Stimulated activated CD4-positive, alpha-beta T cell treated with anti-CD3 and anti-CD28 coated beads, Interleukin-15, amount 100 ng/mL, for 1 hour (primary cell): ENCODE results near the gene MSI1.

Experiments
- DNase-seq, 2 donors: peaks; one replicate each; pipeline ENCODE4 v3.0.0-alpha.2; 2020; ENCODE audit warnings: low read depth in 1 of 2, low spot score in 1 of 2

MSI1 gene

GRCh38 chr12:120368789-120369602, at the start of gene MSI1:
MSI1 (minus strand) TSS chr12:120369164; CDS start chr12:120369091, 73 bp downstream.
- DNase-seq, result no peak

DNA sequence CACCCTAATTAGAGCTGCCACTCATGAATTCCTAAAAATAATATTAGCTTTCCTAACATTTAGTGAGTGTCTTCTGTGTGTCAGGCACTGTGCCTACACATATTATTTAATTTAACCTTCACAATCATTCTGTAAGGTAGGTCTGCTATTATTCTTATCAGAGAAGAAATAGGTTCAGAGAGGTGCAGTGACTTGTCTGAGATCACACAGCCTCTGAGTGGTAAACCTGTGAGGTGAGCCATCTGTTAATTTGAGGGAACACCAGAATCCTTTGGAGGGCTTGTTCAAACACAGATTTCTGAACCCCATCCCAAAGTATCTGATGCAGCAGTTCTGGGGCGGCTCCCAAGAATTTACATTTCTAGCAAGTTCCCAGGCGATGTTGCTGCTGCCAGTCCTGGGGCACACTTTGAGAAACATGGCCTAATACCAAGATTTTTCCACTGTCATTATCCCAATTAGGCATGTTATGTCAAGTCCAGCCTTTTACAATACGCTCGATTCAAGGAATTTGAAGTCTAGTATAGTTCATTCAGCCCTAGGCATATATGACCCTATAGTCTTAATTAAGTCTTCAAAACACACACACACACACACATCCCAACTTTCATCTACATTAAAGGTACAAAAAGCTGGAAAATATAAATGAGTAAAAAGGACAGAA, 49.1 kb upstream of the MSI1 start:
- DNase-seq, result no peak

DNA sequence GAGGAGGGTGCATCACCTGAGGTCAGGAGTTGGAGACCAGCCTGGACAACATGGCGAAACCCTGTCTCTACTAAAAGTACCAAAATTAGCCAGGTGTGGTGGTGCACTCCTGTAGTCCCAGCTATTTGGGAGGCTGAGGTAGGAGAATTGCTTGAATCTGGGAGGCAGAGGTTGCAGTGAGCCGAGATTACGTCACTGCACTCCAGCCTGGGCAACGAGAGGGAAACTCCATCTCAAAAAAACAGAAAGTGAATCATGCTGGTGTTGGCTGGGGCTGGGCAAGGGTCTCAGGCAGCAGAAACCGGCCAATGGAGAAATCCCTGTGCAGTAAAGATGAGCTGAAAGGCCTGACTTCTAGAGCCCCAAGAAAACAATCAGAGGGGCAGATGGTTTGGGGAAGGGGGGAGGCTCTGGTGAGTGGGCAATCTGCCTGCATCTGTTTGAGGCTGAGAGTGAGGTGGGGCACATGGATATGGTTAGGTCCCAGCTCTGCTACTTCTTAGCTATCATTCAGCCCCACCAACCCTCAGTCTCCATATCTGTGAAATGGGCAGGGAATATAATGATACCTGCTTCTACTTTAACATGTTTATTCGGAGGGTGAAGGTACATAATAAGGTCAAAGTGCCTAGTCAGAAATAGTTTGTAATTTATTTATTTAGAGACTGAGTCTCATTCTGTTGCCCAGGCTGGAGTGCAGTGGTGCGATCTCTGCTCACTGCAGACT, 47.7 kb upstream of the MSI1 start:
- DNase-seq, result no peak

GRCh38 chr12:120413901-120414695, 45.1 kb upstream of the MSI1 start:
- DNase-seq, result no peak

- no peak for DNase-seq
These were observed 43.5 kb upstream of the MSI1 start for GRCh38 chr12:120412421-120412820.

DNA sequence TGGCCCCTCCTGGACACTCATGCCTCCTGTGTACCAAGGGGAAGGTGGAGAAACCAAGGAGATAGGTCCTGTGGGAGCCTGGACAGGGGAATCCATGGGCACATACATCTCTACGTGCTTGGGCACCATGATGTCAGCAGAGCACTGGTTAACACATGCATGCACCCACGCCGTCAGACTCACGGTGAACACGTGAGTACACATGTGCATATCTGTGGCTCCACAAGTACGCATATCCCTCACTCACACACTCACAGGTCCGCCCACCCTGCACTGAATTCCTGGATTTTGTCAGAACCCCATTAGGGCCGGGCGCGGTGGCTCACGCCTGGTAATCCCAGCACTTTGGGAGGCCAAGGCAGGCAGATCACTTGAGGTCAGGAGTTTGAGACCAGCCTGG, 39.8 kb upstream of the MSI1 start:
- no peak for DNase-seq

DNA sequence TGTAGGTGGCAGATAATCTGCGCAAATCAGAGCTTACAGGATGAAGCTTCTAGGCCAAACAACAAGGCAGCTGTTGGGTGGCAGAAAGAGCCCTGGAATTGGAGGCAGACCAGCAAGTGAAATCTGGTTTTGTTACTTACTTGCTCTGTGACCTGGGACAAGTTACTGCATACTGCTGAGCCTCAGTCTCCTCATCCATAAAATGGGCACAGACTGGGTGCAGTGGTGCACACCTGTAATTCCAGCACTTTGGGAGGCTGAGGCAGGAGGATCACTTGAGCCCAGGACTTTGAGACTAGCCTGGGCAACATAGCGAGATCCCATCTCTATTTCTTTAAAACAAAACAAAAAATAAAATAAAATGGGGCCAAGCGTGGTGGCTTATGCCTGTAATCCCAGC, 37.6 kb upstream of the MSI1 start:
- DNase-seq, result no peak

DNA sequence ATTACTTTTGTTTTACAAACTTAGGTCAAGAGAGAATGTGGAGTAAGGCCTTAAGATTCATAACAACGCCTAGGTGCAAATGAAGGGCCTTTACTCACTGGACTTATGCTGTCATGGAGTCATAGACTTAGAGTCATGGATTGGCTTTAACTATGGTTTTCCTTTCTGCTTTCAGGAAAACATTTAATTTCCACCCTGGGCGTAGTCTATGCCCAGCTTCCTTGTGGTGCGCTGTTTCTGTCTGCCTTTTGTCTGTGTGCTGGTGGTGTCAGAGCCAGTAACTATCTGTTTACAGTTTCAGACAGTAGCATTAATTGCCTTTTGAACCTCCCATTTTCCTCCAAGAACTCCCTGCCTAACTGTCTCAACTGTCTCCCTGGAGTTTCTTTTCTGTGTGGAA, 37.1 kb upstream of the MSI1 start:
- no peak for DNase-seq

DNA sequence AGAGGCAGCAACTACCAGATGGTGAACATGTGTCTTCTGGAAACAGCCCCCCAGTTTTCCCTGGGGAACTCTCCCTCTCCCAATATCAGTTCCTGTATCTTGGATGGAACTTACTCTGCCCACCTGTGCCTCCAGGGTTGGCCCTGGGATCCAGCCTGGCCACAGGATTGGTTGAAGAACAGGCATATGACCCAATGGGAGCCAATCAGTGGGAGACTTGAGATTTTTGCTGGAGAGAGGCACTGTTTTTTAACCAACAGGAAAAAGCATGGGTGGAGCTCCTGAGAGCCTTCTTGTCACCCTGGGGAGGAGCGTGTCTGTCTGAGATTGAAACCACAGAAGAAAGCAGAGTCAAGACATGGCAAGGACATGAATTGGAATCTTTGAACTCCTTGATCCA, 35.3 kb upstream of the MSI1 start:
- no peak for DNase-seq

- no peak for DNase-seq
These were observed 34.9 kb upstream of the MSI1 start for GRCh38 chr12:120403869-120404268.

GRCh38 chr12:120402217-120402616, 33.3 kb upstream of the MSI1 start:
- DNase-seq, result no peak

DNA sequence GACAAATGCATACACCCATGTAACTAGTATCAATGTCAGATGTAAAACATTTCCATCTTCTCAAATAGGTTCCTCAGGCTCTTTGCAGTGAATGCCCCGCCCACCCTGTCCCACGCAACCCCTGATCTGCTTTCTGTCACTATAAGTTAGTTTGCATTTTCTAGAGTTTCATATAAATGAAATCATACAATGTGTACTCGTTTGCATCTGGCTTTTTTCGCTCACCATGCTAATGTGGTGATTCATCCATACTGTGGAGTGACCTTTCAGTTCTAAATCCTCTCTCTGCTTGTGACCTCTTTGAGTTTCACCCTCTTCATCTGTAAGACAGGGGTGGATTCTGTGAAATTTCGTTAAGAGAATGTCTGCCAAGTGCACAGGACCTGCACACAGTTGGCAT, 30.6 kb upstream of the MSI1 start:
- no peak for DNase-seq

DNA sequence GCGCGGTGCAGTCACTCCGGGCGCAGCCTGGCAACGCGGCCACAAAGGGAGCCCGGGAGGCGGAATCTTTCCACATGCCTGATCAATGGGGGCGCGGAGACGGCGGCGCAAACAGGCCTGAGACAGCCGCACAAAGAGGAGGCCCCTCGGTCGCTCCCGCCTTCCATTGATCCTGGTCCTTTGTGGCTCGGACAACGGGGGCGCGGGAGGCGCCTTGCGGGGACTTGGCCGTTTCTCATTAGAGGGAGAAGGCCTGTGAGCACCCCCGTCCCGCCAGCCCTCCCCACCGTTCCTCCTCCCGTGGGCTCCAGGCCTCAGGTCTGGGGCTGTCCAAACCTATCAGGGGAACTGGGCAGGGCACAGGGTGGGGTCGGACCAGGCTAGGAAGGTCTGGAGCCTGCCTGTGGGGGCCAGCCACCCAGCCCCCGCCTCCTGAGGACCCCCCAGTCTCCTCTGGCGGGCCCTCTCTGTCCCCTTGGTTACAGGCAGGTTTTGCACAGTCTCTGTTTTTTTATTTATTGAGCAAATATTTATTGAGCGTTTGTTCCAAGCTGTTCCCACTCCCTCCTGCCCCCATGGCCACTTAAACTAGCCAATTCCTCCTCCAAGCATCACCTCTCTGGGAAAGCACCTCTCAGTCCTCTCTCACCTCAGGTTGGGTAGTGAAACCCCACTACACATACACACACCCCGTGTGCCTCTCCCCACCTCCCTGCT, 29.0 kb upstream of the MSI1 start:
- no peak for DNase-seq

DNA sequence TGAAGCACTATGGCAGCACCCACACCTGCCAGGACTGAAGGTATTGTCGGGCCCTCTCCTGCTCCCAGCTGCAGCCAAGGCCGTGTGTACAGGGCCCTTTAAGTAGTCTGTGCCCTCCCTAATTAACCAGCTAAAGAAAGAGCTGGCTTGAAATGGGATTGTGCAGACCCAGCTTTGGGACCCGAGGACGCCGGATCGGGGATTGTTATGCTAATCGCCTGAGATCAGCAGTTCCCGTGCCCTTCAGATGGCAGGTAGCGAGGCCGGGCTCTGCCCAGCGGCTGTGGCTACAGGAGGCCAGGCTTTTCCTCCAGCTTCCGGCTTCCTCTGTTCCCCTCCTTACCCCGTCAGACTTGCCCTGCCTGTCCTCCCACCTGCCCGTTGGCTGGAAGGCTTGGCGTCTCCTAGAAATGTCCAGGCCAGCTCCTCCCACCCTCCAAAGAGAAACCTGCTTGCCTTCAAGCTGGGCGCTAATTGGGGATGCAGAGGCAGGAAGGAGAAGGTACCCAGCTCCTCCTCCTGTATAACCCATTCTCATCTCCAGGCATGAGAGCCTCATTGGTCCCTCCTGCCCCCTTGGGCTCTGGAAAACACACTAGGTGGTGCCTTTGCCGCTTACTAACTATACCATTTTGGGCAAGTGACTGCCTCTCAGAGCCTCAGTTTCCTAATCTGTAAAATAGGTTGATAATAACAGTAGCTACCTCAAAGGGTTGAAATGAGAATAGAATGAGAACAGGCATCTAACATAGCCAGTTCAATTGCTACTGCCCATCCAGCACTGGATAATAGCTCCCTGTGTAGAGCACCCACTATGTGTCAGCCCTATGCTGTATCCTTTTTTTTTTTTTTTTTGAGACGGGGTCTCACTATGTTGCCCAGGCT, 25.8 kb upstream of the MSI1 start:
- DNase-seq, result no peak

- DNase-seq, result no peak
These were observed 21.7 kb upstream of the MSI1 start for GRCh38 chr12:120390540-120391120.

GRCh38 chr12:120388691-120389481, 19.9 kb upstream of the MSI1 start:
- no peak for DNase-seq

DNA sequence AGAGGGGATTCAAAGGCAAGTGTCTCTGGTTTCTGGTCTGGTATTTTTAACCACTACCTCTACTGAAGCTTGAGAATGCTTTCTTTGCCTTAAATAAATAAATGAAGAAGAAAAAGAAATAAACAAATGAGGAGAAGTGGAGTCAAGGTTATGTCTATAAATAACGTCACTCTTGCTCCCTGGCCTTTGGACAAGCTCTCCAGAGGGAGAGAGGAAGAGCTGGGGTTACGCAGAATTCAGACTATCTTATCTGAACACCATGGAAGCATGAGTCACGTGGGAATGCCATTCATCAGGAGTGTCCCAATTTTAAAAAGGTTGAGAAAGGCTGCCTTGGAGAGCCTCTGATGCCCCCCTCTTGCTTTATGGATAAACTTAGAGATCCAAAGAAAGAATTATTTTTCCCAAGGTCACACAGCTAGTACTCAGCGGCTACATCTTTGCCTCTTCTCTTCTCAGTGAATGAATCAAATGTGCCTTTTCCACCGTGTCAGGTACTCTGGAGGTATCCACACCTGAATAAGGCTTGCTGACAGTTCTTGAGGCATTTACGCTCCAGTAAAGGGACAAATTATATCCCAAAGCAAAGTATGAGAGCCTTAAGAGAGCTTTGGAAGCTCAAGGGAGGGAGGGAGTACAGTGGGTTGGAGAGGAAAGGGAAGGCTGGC, 12.9 kb upstream of the MSI1 start:
- DNase-seq, result no peak

GRCh38 chr12:120378036-120378435, 9.1 kb upstream of the MSI1 start:
- DNase-seq, result no peak
